CD4-positive, alpha-beta T cell (primary cell): ENCODE data around the gene ADAMTS17. TPM values are rescaled to one million over a fixed set of nuclear protein-coding genes. Genes with fewer than 3 reads are reported as not detected.

ENCODE experiments used
- ATAC-seq: fragments of 200-7000 bp; cut with Tn5 transposase; one replicate; pipeline ENCODE4 v1.10.0; 2022; ENCODE audit warnings: mild to moderate bottlenecking; ENCODE audit not compliant: poor library complexity
- CTCF ChIA-PET: fragments of 350-600 bp; sonication (Branson Sonifier 250); formaldehyde crosslinking; loops from one replicate; lab custom pipeline; 2021; ENCODE audit warnings: antibody characterized with exemption, inconsistent platforms; lab: Charles Lee
- POLR2A ChIA-PET: fragments of 350-600 bp; sonication (Branson Sonifier 250); formaldehyde crosslinking; loops from one replicate; lab custom pipeline; 2021; ENCODE audit warnings: antibody characterized with exemption, inconsistent platforms; lab: Charles Lee
- DNase-seq, 14 experiments: peaks; one replicate each; pipeline ENCODE4 v3.0.0-alpha.2; 2013 to 2020; ENCODE audit warnings: mixed read lengths in 2 of 14
- H3K27ac ChIP-seq, 2 donors: one replicate each; pipeline versions ENCODE4 v1.5.1 to v1.7.0; 2013; ENCODE audit warnings: low read length in 2 of 2, low read depth in 1 of 2, mild to moderate bottlenecking in 1 of 2
- H3K27me3 ChIP-seq, 2 experiments: 1 replicate in 1 of 2; 2 replicates in 1 of 2; pipeline versions ENCODE4 v1.6.1 to v1.7.0; 2013; ENCODE audit warnings: low read length in 2 of 2, control low read depth in 1 of 2, mild to moderate bottlenecking in 1 of 2, moderate library complexity in 1 of 2; ENCODE audit not compliant: insufficient read depth in 2 of 2, control insufficient read depth in 1 of 2
- H3K36me3 ChIP-seq: one replicate; pipeline ENCODE4 v1.6.1; 2013; ENCODE audit warnings: low read length, control low read depth; ENCODE audit not compliant: insufficient read depth
- H3K4me1 ChIP-seq: one replicate; pipeline ENCODE4 v1.6.1; 2013; ENCODE audit warnings: low read length, control low read depth; ENCODE audit not compliant: insufficient read depth
- H3K4me3 ChIP-seq: one replicate; pipeline ENCODE4 v1.5.1; 2013; ENCODE audit warnings: mild to moderate bottlenecking, low read length, moderate library complexity
- H3K9me3 ChIP-seq, 2 experiments: 1 replicate in 1 of 2; 2 replicates in 1 of 2; pipeline versions ENCODE4 v1.6.1 to v1.7.0; 2013; ENCODE audit warnings: low read length in 2 of 2, mild to moderate bottlenecking in 2 of 2, control low read depth in 1 of 2, moderate library complexity in 1 of 2; ENCODE audit not compliant: control insufficient read depth in 1 of 2, insufficient read depth in 1 of 2
- H3K27ac Mint-ChIP-seq: one replicate; pipeline ENCODE4 v1.8.0; 2020; ENCODE audit warnings: mixed read lengths
- H3K27me3 Mint-ChIP-seq: one replicate; pipeline ENCODE4 v1.8.0; 2021; ENCODE audit warnings: mixed read lengths
- H3K36me3 Mint-ChIP-seq: one replicate; pipeline ENCODE4 v1.8.0; 2021; ENCODE audit warnings: low read depth, mixed read lengths
- H3K4me1 Mint-ChIP-seq: one replicate; pipeline ENCODE4 v1.8.0; 2021; ENCODE audit warnings: low read depth, mixed read lengths
- H3K4me3 Mint-ChIP-seq: one replicate; pipeline ENCODE4 v1.8.0; 2020; ENCODE audit warnings: mild to moderate bottlenecking, mixed read lengths
- H3K9me3 Mint-ChIP-seq: one replicate; pipeline ENCODE4 v1.8.0; 2020; ENCODE audit warnings: mixed read lengths
- CTCF ChIP-seq: fragments of 200-600 bp; IDR thresholded peaks from one replicate; pipeline ENCODE4 v1.8.0; 2022; ENCODE audit warnings: antibody characterized with exemption, mild to moderate bottlenecking
- intact Hi-C, 2 experiments: fragments of 100-400 bp; cut with DNase I in 1 of 2; cut with micrococcal nuclease in 1 of 2; formaldehyde crosslinking; loops; one replicate each; pipeline versions ENCODE4 v1.15.1 to v1.9.0; 2023 to 2025; cut with DNase I, micrococcal nuclease
- total RNA-seq, 174 experiments: library from RNA in 2 of 174; stranded (reverse) in 2 of 174; gene quantifications; one replicate each; pipeline ENCODE4 v1.2.3 and lab custom pipeline; 2021 to 2026

ADAMTS17 gene
- total RNA-seq, 2 experiments from 2014 or later: 9.9 to 13.2 TPM

GRCh38 chr15:100252779-100253417 lies 88.9 kb downstream of the ADAMTS17 start:
- CTCF ChIA-PET: no interaction called here
- Histone ChIP-seq H3K4me1 (no peaks in the 10 kb centered on the region), H3K4me3 (no peak overlapping the region), H3K36me3 (peaks cover 2% of the 10 kb centered on the region), H3K27ac (no peak overlapping the region), H3K9me3 (no peaks in the 10 kb centered on the region), H3K27me3 (no peaks in the 10 kb centered on the region)
- Mint-ChIP-seq H3K9me3 (no peaks in the 10 kb centered on the region), H3K4me3 (no peak overlapping the region), H3K27ac (no peak overlapping the region), H3K36me3 (peaks cover 4% of the 10 kb centered on the region), H3K27me3 (no peaks in the 10 kb centered on the region), H3K4me1 (no peaks in the 10 kb centered on the region)
- ATAC-seq (no peak), DNase-seq (no peak)
- intact Hi-C loops: no loop called here
- POLR2A ChIA-PET: no interaction called here
- no peak for TF ChIP-seq CTCF

- Mint-ChIP-seq H3K36me3 (no peaks in the 10 kb centered on the region), H3K4me3 (no peak overlapping the region), H3K27ac (no peak overlapping the region), H3K9me3 (no peaks in the 10 kb centered on the region), H3K4me1 (no peaks in the 10 kb centered on the region), H3K27me3 (no peaks in the 10 kb centered on the region)
- TF ChIP-seq CTCF: no peak
- no peak for ATAC-seq
- Histone ChIP-seq H3K4me1 (no peaks in the 10 kb centered on the region), H3K27ac (no peak overlapping the region), H3K4me3 (no peak overlapping the region), H3K27me3 (no peaks in the 10 kb centered on the region), H3K36me3 (no peaks in the 10 kb centered on the region), H3K9me3 (no peaks in the 10 kb centered on the region)
- no peak for DNase-seq
- intact Hi-C loops: no loop called here
- POLR2A ChIA-PET: no interaction called here
- CTCF ChIA-PET: no interaction called here
Measured at GRCh38 chr15:100252359-100252758, 89.4 kb downstream of the ADAMTS17 start.

GRCh38 chr15:100250176-100250800 lies 91.5 kb downstream of the ADAMTS17 start:
- ChIA-PET CTCF (no interaction called here), POLR2A (interaction anchor here (0.6 kb wide), 1 partner anchor 12 kb away, joined by 3 read pairs; no protein-coding TSS in a partner anchor)
- H3K4me1 ChIP-seq: no peaks in the 10 kb centered on the region
- H3K4me3 Mint-ChIP-seq: no peak overlapping the region
- intact Hi-C loops: no loop called here
- no peaks in the 10 kb centered on the region for H3K36me3 Mint-ChIP-seq
- H3K36me3 ChIP-seq: no peaks in the 10 kb centered on the region
- no peaks in the 10 kb centered on the region for H3K27me3 ChIP-seq
- TF ChIP-seq CTCF: no peak
- no peak overlapping the region for H3K4me3 ChIP-seq
- ATAC-seq (no peak), DNase-seq (no peak)
- H3K27ac Mint-ChIP-seq: no peak overlapping the region
- no peaks in the 10 kb centered on the region for H3K4me1 Mint-ChIP-seq
- no peaks in the 10 kb centered on the region for H3K27me3 Mint-ChIP-seq
- H3K9me3 Mint-ChIP-seq: no peaks in the 10 kb centered on the region
- no peaks in the 10 kb centered on the region for H3K9me3 ChIP-seq
- no peak overlapping the region for H3K27ac ChIP-seq
